Raji (cell line): ENCODE data around the gene NT5DC3.

Experiments
- POLR2A ChIP-seq: IDR thresholded peaks from 2 replicates; pipeline ENCODE4 v1.6.1; 2011; ENCODE audit warnings: low read depth, low read length, control low read depth; ENCODE audit not compliant: insufficient read depth

Gene NT5DC3

DNA sequence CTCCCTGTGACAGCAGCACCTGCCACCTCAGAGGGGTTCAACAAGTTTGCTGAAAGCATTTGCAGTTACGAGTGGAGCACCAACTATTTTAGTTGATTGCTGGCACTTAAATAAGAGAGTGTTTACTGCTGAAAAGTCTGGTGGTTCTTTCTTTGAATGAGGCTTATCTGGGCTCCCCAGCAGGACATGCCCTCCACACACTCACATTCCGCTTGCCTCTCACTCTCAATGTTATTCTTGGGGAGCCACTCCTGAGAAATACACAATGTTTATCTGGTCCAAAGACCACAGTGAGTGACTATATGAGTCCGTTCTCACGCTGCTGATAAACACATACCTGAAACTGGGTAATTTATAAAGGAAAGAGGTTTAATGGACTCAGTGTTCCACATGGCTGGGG, 31.9 kb downstream of the NT5DC3 start:
- no peak for TF ChIP-seq POLR2A

- TF ChIP-seq POLR2A, result no peak
Observed at GRCh38 chr12:103808239-103808880, 32.7 kb downstream of the NT5DC3 start.

GRCh38 chr12:103807561-103808238, 33.3 kb downstream of the NT5DC3 start:
- no peak for TF ChIP-seq POLR2A

GRCh38 chr12:103806803-103807202, 34.2 kb downstream of the NT5DC3 start:
- no peak for TF ChIP-seq POLR2A

DNA sequence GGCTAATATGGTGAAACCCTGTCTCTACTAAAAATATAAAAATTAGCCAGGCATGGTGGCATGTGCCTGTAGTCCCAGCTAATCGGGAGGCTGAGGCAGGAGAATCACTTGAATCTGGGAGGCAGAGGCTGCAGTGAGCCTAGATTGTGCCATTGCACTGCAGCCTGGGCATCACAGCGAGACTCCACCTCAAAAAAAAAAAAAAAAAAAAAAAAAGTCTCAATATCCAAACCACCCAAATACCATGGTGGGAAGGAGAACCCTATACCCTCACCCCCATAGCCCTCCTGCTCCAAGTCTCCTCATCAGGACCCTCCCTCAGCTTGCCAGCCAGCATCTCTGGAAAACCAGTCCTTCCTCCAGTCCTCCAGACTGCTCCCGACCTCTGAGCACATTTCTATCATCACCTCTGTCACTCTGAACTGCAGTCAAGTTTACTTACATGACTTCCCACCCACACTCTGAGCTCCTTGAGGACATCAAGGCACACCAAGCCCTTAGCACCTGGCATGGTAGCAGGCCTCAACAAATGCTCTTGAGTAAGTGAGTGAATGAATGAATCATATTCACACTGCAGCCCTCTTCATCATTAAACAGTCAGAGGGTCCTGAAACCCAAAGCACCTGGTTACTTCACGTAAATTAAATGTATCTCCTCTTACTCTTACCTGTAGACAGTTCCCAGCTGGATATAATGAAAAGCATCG, 35.2 kb downstream of the NT5DC3 start:
- no peak for TF ChIP-seq POLR2A

DNA sequence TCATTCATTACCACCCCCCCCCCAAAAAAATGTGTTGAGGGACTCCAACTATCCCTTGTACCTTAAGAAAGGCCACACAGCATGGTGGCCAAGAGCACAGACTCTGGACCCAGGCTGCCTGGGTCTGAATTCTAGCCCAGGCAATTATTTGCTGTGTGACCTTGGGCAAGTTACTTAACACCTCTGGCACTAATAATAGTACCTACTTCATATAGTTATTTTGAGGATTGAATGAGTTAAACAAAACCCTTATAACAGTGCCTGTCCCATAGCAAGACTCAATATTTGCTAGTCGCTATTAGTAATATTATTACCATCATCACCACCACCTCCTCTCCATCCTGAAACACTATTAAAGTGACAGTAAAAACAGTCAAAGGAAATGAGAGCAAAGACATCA, 37.2 kb downstream of the NT5DC3 start:
- TF ChIP-seq POLR2A, result no peak

DNA sequence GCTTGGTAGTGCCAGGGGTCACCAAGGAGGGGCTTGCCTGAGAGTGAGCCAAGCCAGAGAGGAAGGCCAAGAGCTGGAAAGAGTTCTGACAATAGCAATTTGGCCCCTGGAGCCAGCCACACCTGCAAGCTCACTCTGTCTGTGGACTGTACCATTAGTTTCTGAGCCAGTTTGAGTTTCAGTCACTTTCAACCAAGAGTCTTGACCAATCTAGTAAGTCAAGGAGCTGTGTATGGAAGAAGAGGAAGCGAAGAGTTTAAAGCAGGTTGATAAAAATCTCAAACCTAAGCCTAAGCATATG, 38.5 kb downstream of the NT5DC3 start:
- no peak for TF ChIP-seq POLR2A

DNA sequence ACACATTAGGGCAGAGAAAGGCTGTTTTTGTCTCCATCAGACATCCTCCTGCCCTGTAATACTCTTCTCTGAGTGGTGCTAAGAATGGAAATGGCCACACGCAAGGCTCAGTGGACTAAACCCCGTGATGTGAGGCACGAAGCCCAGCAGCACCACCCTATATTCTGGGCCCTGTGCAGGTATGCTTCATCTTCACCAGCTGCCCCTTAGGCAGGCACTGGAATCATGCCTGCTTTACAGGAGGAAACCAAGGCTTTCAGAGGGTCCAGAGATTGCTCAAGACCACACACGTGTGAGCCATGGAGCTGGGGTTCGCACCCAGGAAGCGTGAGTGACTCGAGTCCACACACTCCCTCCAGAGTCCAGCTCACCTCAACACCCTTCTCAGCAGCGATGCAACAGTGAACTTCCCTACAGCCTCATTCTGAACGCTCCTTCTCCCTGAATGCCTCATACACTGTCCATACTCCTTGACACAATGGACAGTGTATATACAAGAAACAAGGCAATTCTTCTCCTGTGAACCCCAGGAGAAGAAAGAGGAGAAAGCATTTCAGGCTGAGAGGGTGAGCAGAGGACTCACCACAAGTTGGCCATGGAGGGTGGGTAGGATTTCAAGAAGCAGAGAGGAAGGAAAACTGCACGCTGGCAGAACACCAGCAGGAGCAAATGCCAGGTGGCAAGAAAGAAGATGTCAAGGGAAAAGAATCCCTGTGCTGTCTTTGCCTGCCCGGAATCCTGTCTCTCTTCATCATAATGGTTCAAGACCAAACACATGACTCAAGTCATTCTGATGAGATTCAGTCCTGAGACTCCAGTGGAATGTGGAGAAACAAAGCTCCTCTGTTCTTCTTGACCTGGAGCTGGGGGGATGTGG, 39.1 kb downstream of the NT5DC3 start:
- TF ChIP-seq POLR2A, result no peak

DNA sequence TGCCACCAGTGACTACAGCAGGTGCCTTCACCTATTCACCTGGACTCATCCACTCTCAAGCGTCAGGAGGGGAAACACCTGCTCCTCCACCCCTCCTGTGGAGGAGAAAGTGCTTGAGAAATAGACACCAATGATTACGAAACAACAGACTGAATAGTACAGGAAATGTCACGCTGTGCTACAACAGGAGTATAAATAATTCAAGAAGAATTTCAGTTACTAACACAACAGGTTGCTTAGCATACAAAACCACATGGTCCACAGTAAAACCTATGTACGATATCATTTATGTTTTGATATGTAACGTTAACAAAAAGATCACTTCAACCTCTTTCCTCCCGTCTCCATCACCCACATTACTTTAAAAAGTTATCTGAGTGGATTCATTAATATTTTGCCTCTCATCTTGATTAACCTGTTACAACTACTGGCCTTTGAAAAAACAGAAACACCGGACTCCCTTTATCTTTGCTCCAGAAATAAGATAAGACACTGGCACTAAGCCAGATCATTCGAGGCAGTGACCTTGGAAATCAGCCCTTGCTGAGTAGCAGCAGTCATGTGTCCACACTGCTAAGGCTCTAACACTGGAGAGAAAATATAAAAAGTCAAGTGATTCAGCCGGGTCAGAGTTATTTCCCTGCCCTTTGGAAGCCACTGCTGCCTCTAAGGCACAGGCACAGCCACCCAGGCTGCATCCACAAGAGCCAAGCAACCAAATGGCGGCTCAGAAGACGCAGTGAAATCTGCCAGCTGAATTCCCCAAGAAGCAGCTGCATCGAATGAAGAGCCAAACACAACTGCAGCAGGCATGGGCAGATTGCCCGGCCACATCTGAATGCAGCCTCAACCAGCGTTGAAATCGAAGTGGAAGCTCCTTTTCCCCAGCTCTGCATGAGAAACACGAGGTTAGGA, 40.9 kb downstream of the NT5DC3 start:
- no peak for TF ChIP-seq POLR2A

GRCh38 chr12:103799504-103799856, 41.6 kb downstream of the NT5DC3 start:
- no peak for TF ChIP-seq POLR2A

DNA sequence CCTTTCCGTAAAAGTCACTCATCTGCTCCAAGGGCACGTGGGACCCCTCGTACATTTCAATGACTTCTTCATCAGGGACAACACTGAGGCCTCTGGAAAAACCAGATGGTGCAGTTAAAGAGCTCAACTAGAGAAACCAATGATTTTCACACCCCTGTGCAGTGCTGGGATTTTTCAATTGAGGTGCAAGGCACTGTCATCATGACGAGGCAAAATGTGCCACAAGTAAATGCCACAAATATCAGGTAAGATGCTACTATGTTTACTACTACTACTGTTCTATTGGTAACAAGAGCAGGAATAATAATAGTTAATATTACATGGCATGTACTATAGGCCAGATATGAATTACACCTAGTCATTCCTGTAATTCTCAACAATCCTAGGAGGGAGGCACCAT, 42.4 kb downstream of the NT5DC3 start:
- no peak for TF ChIP-seq POLR2A

DNA sequence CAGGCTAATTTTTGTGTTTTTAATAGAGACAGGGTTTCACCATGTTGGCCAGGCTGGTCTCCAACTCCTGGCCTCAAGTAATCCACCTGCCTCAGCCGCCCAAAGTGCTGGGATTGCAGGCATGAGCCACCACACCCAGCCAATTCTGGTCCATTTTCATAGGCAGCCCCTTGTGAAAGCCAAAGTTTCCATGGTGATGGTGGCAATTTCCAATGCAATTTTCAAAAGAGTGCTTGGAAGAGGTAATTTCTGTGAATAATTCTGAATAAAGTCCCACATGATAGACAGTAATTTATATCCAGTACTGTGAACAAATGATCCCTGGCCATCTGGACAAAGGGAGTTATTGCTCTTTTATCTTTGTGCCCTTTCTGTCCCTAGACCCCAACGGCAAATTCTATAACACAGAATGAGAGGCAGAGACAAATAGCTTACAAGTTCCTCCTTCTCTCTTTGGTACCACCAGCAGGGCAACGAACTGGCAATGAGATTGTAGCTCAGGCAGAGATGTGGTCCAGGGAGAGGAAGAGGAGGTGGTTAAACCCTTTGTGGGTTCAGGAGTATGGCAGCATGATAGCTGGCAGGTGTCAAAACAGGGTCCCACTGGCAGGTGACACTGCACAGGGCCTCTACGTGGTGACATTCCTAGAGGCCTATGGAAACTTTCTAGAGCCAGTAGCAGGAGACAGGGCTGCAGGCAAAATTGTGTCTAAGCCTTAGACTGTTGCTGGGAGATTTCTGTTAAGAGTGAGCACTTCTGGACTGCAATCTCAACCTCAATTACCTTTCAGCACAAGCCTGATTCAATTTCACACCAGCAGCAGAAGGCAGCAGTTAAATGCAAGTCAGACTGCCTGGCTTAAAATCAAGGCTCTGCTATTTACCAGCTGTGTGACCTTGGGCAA, 46.5 kb downstream of the NT5DC3 start:
- TF ChIP-seq POLR2A, result no peak

- no peak for TF ChIP-seq POLR2A
Observed at GRCh38 chr12:103793512-103794045, 47.5 kb downstream of the NT5DC3 start.
